ENCODE measurements around the gene CNIH3.

DNA sequence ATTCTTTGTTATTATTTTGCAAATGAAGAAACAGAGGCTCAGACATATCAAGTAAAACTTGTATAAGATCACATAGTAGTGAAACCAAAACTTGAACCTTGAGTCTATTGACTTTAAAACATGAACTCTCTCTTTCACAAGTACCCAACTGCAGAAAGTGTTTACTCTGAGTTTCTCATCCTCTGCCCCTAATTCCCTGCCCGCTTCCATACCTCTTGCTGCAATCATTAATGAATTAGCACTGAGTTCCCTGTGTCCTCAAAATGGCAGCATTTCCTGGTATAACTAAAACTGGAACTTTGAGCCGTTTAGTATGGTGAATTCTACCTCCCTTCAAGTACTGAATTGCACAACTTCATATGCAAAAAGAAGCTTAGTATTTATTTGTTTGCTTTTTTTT is 165.7 kb downstream of the CNIH3 start:
- TF ChIP-seq, protein P1, sequence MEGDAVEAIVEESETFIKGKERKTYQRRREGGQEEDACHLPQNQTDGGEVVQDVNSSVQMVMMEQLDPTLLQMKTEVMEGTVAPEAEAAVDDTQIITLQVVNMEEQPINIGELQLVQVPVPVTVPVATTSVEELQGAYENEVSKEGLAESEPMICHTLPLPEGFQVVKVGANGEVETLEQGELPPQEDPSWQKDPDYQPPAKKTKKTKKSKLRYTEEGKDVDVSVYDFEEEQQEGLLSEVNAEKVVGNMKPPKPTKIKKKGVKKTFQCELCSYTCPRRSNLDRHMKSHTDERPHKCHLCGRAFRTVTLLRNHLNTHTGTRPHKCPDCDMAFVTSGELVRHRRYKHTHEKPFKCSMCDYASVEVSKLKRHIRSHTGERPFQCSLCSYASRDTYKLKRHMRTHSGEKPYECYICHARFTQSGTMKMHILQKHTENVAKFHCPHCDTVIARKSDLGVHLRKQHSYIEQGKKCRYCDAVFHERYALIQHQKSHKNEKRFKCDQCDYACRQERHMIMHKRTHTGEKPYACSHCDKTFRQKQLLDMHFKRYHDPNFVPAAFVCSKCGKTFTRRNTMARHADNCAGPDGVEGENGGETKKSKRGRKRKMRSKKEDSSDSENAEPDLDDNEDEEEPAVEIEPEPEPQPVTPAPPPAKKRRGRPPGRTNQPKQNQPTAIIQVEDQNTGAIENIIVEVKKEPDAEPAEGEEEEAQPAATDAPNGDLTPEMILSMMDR (IDR thresholded peaks at IDR 0.05): no peak
- no peak for TF ChIP-seq POLR2A (IDR thresholded peaks at IDR 0.05)
